ENCODE results near the gene DOK6. TPM values are rescaled to one million over a fixed set of nuclear protein-coding genes. Genes with fewer than 3 reads are reported as not detected.

The DOK6 gene
- total and polyA plus RNA-seq, 2 of the 13 experiments (the other 11 are each of a cell fraction or from before 2014, with no cell fraction given), result 17.0 to 17.2 TPM

DNA sequence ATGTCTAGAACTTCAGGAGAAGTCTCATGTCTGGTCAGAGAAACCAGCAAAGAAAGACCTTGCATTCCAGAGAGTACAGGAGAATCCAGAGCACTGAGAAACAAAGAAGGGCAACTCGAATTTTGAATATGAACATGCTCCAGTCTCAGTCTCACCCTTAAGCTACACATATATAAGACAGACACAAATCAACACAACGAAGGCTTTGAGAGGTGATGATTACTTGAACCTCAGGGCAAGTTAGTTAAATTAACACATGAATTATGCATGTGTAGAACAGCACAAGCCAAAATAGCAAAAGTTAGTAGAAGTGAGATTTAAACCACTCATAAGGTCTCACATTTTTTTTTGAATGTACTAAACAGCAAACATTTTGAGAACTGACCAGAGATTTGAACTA, 29.0 kb upstream of the DOK6 start:
- no peak overlapping the region for H3K4me3 ChIP-seq (replicated peaks in 1 of 3; ENCODE audit: insufficient read depth in 1 of 3, low read depth in 2 of 3, low read length in 3 of 3)
- no TSS peak for BruUV-seq (replicated peaks)
- no peaks in the 10 kb centered on the region for H4K20me1 ChIP-seq (ENCODE audit: insufficient read depth, low read length)

More for the DNA sequence above, 29.0 kb upstream of the DOK6 start:
- Histone ChIP-seq H3K4me1 (ENCODE audit: insufficient read depth, low read length) (peaks cover 11% of the 10 kb centered on the region), H3K9me3 (ENCODE audit: low read length) (no peaks in the 10 kb centered on the region), H3K4me2 (ENCODE audit: low read depth, low read length) (no peak overlapping the region), H3K36me3 (replicated peaks in 1 of 2; ENCODE audit: control insufficient read depth in 1 of 2, insufficient read depth in 2 of 2, low read length in 2 of 2) (no peaks in the 10 kb centered on the region), H3K27ac (ENCODE audit: extremely low read length, insufficient read depth, low read length) (no peak overlapping the region), H3K9ac (ENCODE audit: insufficient read depth, low read depth, low read length) (no peak overlapping the region), H2AFZ (ENCODE audit: low read length) (peak overlapping the region; percentile 48), H3K79me2 (ENCODE audit: insufficient read depth, low read length) (no peaks in the 10 kb centered on the region), H3K27me3 (ENCODE audit: control insufficient read depth in 1 of 2, insufficient read depth in 2 of 2, low read length in 2 of 2) (no peaks in the 10 kb centered on the region)
- no peak for TF ChIP-seq BHLHE40 (IDR thresholded peaks at IDR 0.05; ENCODE audit: low read length)
- no peak for TF ChIP-seq ZMAT3 (CRISPR knock-in tag; conservative IDR thresholded peaks at IDR 0.05)
- TF ChIP-seq JUNB (CRISPR knock-in tag; IDR thresholded peaks at IDR 0.05; ENCODE audit: borderline replicate concordance), result no peak
- TF ChIP-seq, protein P1, sequence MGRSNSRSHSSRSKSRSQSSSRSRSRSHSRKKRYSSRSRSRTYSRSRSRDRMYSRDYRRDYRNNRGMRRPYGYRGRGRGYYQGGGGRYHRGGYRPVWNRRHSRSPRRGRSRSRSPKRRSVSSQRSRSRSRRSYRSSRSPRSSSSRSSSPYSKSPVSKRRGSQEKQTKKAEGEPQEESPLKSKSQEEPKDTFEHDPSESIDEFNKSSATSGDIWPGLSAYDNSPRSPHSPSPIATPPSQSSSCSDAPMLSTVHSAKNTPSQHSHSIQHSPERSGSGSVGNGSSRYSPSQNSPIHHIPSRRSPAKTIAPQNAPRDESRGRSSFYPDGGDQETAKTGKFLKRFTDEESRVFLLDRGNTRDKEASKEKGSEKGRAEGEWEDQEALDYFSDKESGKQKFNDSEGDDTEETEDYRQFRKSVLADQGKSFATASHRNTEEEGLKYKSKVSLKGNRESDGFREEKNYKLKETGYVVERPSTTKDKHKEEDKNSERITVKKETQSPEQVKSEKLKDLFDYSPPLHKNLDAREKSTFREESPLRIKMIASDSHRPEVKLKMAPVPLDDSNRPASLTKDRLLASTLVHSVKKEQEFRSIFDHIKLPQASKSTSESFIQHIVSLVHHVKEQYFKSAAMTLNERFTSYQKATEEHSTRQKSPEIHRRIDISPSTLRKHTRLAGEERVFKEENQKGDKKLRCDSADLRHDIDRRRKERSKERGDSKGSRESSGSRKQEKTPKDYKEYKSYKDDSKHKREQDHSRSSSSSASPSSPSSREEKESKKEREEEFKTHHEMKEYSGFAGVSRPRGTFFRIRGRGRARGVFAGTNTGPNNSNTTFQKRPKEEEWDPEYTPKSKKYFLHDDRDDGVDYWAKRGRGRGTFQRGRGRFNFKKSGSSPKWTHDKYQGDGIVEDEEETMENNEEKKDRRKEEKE (IDR thresholded peaks at IDR 0.05), result no peak
- TF ChIP-seq ARID4A (CRISPR knock-in tag; IDR thresholded peaks at IDR 0.05; ENCODE audit: borderline replicate concordance), result no peak
- TF ChIP-seq HOXD1 (CRISPR knock-in tag; IDR thresholded peaks at IDR 0.05), result no peak
- TF ChIP-seq, protein P2, sequence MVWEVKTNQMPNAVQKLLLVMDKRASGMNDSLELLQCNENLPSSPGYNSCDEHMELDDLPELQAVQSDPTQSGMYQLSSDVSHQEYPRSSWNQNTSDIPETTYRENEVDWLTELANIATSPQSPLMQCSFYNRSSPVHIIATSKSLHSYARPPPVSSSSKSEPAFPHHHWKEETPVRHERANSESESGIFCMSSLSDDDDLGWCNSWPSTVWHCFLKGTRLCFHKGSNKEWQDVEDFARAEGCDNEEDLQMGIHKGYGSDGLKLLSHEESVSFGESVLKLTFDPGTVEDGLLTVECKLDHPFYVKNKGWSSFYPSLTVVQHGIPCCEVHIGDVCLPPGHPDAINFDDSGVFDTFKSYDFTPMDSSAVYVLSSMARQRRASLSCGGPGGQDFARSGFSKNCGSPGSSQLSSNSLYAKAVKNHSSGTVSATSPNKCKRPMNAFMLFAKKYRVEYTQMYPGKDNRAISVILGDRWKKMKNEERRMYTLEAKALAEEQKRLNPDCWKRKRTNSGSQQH (CRISPR knock-in tag; IDR thresholded peaks at IDR 0.05; ENCODE audit: low read depth), result no peak
- no peak for TF ChIP-seq ZNF530 (CRISPR knock-in tag; IDR thresholded peaks at IDR 0.05; ENCODE audit: low read depth)
- TF ChIP-seq PCBP2 (optimal IDR thresholded peaks at IDR 0.05; ENCODE audit: low read depth, low read length, poor library complexity, severe bottlenecking), result no peak
- no peak for TF ChIP-seq ARNTL (CRISPR knock-in tag; IDR thresholded peaks at IDR 0.05)
- TF ChIP-seq, protein P3, sequence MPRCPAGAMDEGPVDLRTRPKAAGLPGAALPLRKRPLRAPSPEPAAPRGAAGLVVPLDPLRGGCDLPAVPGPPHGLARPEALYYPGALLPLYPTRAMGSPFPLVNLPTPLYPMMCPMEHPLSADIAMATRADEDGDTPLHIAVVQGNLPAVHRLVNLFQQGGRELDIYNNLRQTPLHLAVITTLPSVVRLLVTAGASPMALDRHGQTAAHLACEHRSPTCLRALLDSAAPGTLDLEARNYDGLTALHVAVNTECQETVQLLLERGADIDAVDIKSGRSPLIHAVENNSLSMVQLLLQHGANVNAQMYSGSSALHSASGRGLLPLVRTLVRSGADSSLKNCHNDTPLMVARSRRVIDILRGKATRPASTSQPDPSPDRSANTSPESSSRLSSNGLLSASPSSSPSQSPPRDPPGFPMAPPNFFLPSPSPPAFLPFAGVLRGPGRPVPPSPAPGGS (CRISPR knock-in tag; IDR thresholded peaks at IDR 0.05), result no peak
- POLR2A ChIA-PET, result interaction anchor here (0.6 kb wide), 1 partner anchor 26 kb away, joined by 4 read pairs; no protein-coding TSS in a partner anchor
- no peak for FAIRE-seq
- CTCF ChIA-PET (ENCODE audit: low intra/inter-chr PET ratio, low total read pairs), result no interaction called here
- in situ Hi-C loops (cut with HindIII; ENCODE audit: extremely low pct_ligation_motif_present, low pct_unique_long_range_greater_than_20kb) (loop anchor here (25.0 kb wide), 1 partner anchor 391 kb away; no protein-coding TSS in a partner anchor), intact Hi-C loops (cut with micrococcal nuclease; ENCODE audit: unreplicated experiment) (no loop called here)
- DNase-seq (ENCODE audit: low spot score), result no peak
- WGBS (ENCODE audit: low lambda C conversion rate), result 22% methylated on average over 2 of the region's 2 CpGs
- ATAC-seq, result no peak
